ENCODE results near the gene PPP1R12A.

Gene PPP1R12A

GRCh38 chr12:79877246-79877645 is 57.7 kb downstream of the PPP1R12A start:
- Histone ChIP-seq H3K9me3 (ENCODE audit: low read length) (no peaks in the 10 kb centered on the region), H3K4me1 (ENCODE audit: insufficient read depth, low read length) (peaks cover 3% of the 10 kb centered on the region), H3K27me3 (ENCODE audit: insufficient read depth, low read length) (no peaks in the 10 kb centered on the region), H3K36me3 (ENCODE audit: insufficient read depth, low read length) (peaks cover 9% of the 10 kb centered on the region), H2AFZ (ENCODE audit: low read depth, low read length) (no peak overlapping the region), H3K4me3 (ENCODE audit: low read length) (no peak overlapping the region)

DNA sequence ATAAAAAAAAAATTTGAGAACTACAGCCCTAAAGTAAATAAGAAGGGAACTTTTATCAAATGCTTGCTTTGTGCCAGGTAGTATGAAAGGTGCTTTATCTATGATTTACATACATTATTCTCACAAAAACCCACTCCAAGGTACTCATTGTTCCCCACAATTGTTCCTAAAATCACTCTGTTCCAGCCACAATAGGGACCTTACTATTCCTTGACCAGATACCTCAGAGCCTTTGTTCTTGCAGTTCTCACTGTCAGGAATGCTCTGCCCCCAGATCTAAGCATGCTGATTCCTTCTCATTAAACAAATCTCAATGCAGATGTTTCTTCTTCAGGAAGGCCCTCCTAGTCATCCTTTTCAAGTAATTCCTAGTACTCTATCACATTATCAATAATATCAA is 60.2 kb downstream of the PPP1R12A start:
- Histone ChIP-seq H2AFZ (ENCODE audit: low read depth, low read length) (no peak overlapping the region), H3K9me3 (ENCODE audit: low read length) (no peaks in the 10 kb centered on the region), H3K36me3 (ENCODE audit: insufficient read depth, low read length) (peaks cover 25% of the 10 kb centered on the region), H3K4me1 (ENCODE audit: insufficient read depth, low read length) (peaks cover 3% of the 10 kb centered on the region), H3K27me3 (ENCODE audit: insufficient read depth, low read length) (no peaks in the 10 kb centered on the region), H3K4me3 (ENCODE audit: low read length) (no peak overlapping the region)

GRCh38 chr12:79873201-79873600 is 61.7 kb downstream of the PPP1R12A start:
- peaks cover 33% of the 10 kb centered on the region for H3K36me3 ChIP-seq (ENCODE audit: insufficient read depth, low read length)

GRCh38 chr12:79871621-79872020 is 63.3 kb downstream of the PPP1R12A start:
- H3K4me1 ChIP-seq (ENCODE audit: insufficient read depth, low read length): peaks cover 3% of the 10 kb centered on the region
- no peaks in the 10 kb centered on the region for H3K27me3 ChIP-seq (ENCODE audit: insufficient read depth, low read length)
- no peak overlapping the region for H3K4me3 ChIP-seq (ENCODE audit: low read length)
- no peak overlapping the region for H2AFZ ChIP-seq (ENCODE audit: low read depth, low read length)
- peaks cover 3% of the 10 kb centered on the region for H3K9me3 ChIP-seq (ENCODE audit: low read length)
- H3K36me3 ChIP-seq (ENCODE audit: insufficient read depth, low read length): peaks cover 41% of the 10 kb centered on the region

More at GRCh38 chr12:79873201-79873600, 61.7 kb downstream of the PPP1R12A start:
- no peak overlapping the region for H3K4me3 ChIP-seq (ENCODE audit: low read length)
- no peaks in the 10 kb centered on the region for H3K9me3 ChIP-seq (ENCODE audit: low read length)
- H2AFZ ChIP-seq (ENCODE audit: low read depth, low read length): no peak overlapping the region
- peaks cover 3% of the 10 kb centered on the region for H3K4me1 ChIP-seq (ENCODE audit: insufficient read depth, low read length)
- H3K27me3 ChIP-seq (ENCODE audit: insufficient read depth, low read length): no peaks in the 10 kb centered on the region

- Histone ChIP-seq H3K4me3 (ENCODE audit: low read length) (no peak overlapping the region), H3K9me3 (ENCODE audit: low read length) (peaks cover 3% of the 10 kb centered on the region), H2AFZ (ENCODE audit: low read depth, low read length) (no peak overlapping the region), H3K4me1 (ENCODE audit: insufficient read depth, low read length) (peaks cover 3% of the 10 kb centered on the region), H3K36me3 (ENCODE audit: insufficient read depth, low read length) (peaks cover 41% of the 10 kb centered on the region), H3K27me3 (ENCODE audit: insufficient read depth, low read length) (no peaks in the 10 kb centered on the region)
Observed at GRCh38 chr12:79870916-79871315, 64.0 kb downstream of the PPP1R12A start.

DNA sequence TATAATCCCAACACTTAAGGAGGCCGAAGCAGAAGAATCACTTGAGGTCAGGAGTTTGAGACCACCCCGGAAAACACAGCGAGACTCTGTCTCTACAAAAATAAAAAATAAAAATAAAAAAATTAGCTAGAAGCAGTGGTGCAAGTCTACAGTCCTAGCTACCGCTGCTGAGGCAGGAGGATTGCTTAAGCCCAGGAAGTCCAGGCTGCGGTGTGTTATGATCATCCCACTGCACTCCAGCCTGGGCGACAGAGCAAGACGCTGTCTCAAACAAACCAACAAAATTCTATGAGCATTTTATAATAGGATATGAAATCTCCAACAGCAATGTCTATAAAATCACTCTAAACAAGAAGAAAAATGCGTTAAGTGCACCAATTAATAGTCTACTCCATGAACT is 75.3 kb downstream of the PPP1R12A start:
- no peak overlapping the region for H3K4me3 ChIP-seq (ENCODE audit: low read length)
- no peak overlapping the region for H2AFZ ChIP-seq (ENCODE audit: low read depth, low read length)
- peaks cover 9% of the 10 kb centered on the region for H3K36me3 ChIP-seq (ENCODE audit: insufficient read depth, low read length)
- no peaks in the 10 kb centered on the region for H3K4me1 ChIP-seq (ENCODE audit: insufficient read depth, low read length)
- H3K27me3 ChIP-seq (ENCODE audit: insufficient read depth, low read length): no peaks in the 10 kb centered on the region
- H3K9me3 ChIP-seq (ENCODE audit: low read length): peaks cover 7% of the 10 kb centered on the region

- peaks cover 9% of the 10 kb centered on the region for H3K36me3 ChIP-seq (ENCODE audit: insufficient read depth, low read length)
- no peak overlapping the region for H2AFZ ChIP-seq (ENCODE audit: low read depth, low read length)
Observed at GRCh38 chr12:79858518-79858917, 76.4 kb downstream of the PPP1R12A start.

GRCh38 chr12:79857675-79858074 is 77.2 kb downstream of the PPP1R12A start:
- no peaks in the 10 kb centered on the region for H3K27me3 ChIP-seq (ENCODE audit: insufficient read depth, low read length)
- no peak overlapping the region for H2AFZ ChIP-seq (ENCODE audit: low read depth, low read length)

More at GRCh38 chr12:79858518-79858917, 76.4 kb downstream of the PPP1R12A start:
- Histone ChIP-seq H3K27me3 (ENCODE audit: insufficient read depth, low read length) (no peaks in the 10 kb centered on the region), H3K4me1 (ENCODE audit: insufficient read depth, low read length) (no peaks in the 10 kb centered on the region), H3K4me3 (ENCODE audit: low read length) (no peak overlapping the region), H3K9me3 (ENCODE audit: low read length) (peaks cover 7% of the 10 kb centered on the region)

DNA sequence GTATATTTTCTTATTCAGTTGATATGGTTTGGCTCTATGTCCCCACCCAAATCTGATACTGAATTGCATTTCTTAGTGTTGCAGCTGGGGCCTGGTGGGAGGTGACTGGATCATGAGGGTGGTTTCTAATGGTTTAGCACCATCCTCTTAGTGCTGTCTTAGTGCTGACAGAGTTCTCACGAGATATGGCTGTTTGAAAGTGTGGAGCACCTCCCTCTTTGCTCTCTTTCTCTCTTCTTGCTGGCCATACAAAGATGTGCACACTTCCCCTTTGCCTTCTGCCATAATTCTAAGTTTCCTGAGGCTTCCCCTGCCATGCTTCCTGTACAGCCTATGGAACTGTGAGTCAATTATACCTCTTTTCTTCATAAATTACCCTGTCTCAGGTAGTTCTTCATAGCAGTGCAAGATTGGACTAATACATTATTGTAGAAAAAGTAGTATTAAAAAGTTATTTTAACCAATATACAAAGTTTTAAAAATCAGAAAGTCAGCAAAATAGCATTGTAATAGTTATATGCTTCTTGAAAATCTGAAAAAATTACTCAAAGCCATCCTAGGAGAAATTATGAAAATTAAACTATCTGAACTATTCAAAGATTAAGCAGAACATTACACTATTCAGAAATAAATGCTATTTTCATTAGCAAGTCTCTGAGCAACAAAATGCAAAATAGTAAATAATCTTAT is 84.1 kb downstream of the PPP1R12A start:
- no peaks in the 10 kb centered on the region for H3K27me3 ChIP-seq (ENCODE audit: insufficient read depth, low read length)
- no peak overlapping the region for H2AFZ ChIP-seq (ENCODE audit: low read depth, low read length)
- no peaks in the 10 kb centered on the region for H3K36me3 ChIP-seq (ENCODE audit: insufficient read depth, low read length)
- no peaks in the 10 kb centered on the region for H3K9me3 ChIP-seq (ENCODE audit: low read length)
- no peak overlapping the region for H3K4me3 ChIP-seq (ENCODE audit: low read length)
- peaks cover 7% of the 10 kb centered on the region for H3K4me1 ChIP-seq (ENCODE audit: insufficient read depth, low read length)

More at GRCh38 chr12:79857675-79858074, 77.2 kb downstream of the PPP1R12A start:
- H3K9me3 ChIP-seq (ENCODE audit: low read length): peaks cover 7% of the 10 kb centered on the region
- no peaks in the 10 kb centered on the region for H3K4me1 ChIP-seq (ENCODE audit: insufficient read depth, low read length)
- H3K36me3 ChIP-seq (ENCODE audit: insufficient read depth, low read length): peaks cover 9% of the 10 kb centered on the region
- H3K4me3 ChIP-seq (ENCODE audit: low read length): no peak overlapping the region

DNA sequence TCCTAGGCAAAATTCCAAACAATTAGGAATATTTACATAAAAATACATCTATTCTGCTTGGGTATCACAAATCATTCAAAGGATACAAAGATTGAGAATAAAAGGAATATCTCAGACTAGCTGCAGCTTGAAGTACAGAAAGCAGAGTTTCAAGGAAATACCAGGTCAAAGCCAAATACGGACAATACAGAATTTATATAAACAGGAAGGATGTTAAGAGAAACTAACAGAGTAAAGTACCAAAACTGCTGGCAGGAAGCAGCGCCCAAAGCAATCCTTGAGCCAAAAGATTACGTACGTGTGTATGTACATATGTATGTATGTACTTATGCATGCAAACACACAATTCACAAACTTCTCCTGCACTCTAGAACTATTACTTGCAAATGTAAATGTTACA is 86.6 kb downstream of the PPP1R12A start:
- H3K36me3 ChIP-seq (ENCODE audit: insufficient read depth, low read length): peaks cover 11% of the 10 kb centered on the region
- no peak overlapping the region for H3K4me3 ChIP-seq (ENCODE audit: low read length)
- no peaks in the 10 kb centered on the region for H3K9me3 ChIP-seq (ENCODE audit: low read length)
- H2AFZ ChIP-seq (ENCODE audit: low read depth, low read length): no peak overlapping the region
- no peaks in the 10 kb centered on the region for H3K27me3 ChIP-seq (ENCODE audit: insufficient read depth, low read length)
- peaks cover 14% of the 10 kb centered on the region for H3K4me1 ChIP-seq (ENCODE audit: insufficient read depth, low read length)

- no peaks in the 10 kb centered on the region for H3K27me3 ChIP-seq (ENCODE audit: insufficient read depth, low read length)
- H3K4me3 ChIP-seq (ENCODE audit: low read length): no peak overlapping the region
- H2AFZ ChIP-seq (ENCODE audit: low read depth, low read length): no peak overlapping the region
Observed at GRCh38 chr12:79847417-79847816, 87.5 kb downstream of the PPP1R12A start.

GRCh38 chr12:79844693-79845092 is 90.2 kb downstream of the PPP1R12A start:
- Histone ChIP-seq H3K27me3 (ENCODE audit: insufficient read depth, low read length) (no peaks in the 10 kb centered on the region), H3K4me3 (ENCODE audit: low read length) (no peak overlapping the region), H2AFZ (ENCODE audit: low read depth, low read length) (no peak overlapping the region), H3K36me3 (ENCODE audit: insufficient read depth, low read length) (peaks cover 35% of the 10 kb centered on the region), H3K9me3 (ENCODE audit: low read length) (peaks cover 7% of the 10 kb centered on the region), H3K4me1 (ENCODE audit: insufficient read depth, low read length) (peaks cover 14% of the 10 kb centered on the region)

More at GRCh38 chr12:79847417-79847816, 87.5 kb downstream of the PPP1R12A start:
- H3K4me1 ChIP-seq (ENCODE audit: insufficient read depth, low read length): peaks cover 14% of the 10 kb centered on the region
- H3K36me3 ChIP-seq (ENCODE audit: insufficient read depth, low read length): peaks cover 20% of the 10 kb centered on the region
- H3K9me3 ChIP-seq (ENCODE audit: low read length): no peaks in the 10 kb centered on the region

DNA sequence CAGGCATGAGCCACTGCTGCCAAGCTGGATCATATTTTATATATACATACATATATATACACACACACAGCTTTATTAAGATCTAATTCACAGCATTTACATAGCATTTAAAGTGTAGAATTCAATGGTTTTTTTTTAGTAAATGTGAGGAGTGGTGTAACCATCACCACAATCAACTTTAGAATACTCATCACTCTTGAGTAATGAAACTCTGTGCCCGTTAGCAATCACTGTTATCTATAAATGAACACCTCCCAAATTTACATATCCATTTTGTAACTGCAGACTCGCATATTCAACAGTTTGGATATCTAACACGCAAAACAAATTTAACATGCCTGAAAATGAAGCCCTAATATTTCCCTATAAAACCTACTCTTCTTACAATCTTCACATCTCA is 90.9 kb downstream of the PPP1R12A start:
- Histone ChIP-seq H3K9me3 (ENCODE audit: low read length) (peaks cover 13% of the 10 kb centered on the region), H2AFZ (ENCODE audit: low read depth, low read length) (no peak overlapping the region), H3K4me3 (ENCODE audit: low read length) (no peak overlapping the region), H3K4me1 (ENCODE audit: insufficient read depth, low read length) (peaks cover 14% of the 10 kb centered on the region), H3K27me3 (ENCODE audit: insufficient read depth, low read length) (no peaks in the 10 kb centered on the region), H3K36me3 (ENCODE audit: insufficient read depth, low read length) (peaks cover 42% of the 10 kb centered on the region)

DNA sequence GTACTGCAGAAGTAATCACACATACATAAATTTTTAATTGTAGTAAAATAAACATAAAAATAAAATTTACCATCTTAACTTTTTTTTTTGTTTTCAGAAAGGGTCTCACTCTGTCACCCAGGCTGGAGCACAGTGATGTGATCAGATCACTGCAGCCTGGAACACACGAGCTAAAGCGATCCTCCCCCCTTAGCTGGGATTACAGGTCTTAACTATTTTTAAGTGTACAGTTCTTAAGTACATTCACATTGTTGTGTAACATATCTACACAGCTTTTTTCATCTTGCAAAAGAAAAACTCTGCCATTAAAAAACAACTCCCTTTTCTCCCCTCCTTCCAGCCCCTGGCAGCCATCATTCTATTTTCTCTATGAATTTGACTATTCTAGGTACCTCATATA is 92.3 kb downstream of the PPP1R12A start:
- no peaks in the 10 kb centered on the region for H3K27me3 ChIP-seq (ENCODE audit: insufficient read depth, low read length)
- H3K4me1 ChIP-seq (ENCODE audit: insufficient read depth, low read length): peaks cover 7% of the 10 kb centered on the region
- peaks cover 20% of the 10 kb centered on the region for H3K9me3 ChIP-seq (ENCODE audit: low read length)
- no peak overlapping the region for H2AFZ ChIP-seq (ENCODE audit: low read depth, low read length)
- H3K4me3 ChIP-seq (ENCODE audit: low read length): no peak overlapping the region
- H3K36me3 ChIP-seq (ENCODE audit: insufficient read depth, low read length): peaks cover 46% of the 10 kb centered on the region

Measured in neuron (in vitro differentiated cells).